HCT116 (cell line): Measurements from ENCODE around the gene GUCA2A. TPM values are rescaled to one million over a fixed set of nuclear protein-coding genes. Genes with fewer than 3 reads are reported as not detected.

Experiments used
- ATAC-seq: fragments of 200-7000 bp; cut with Tn5 transposase; 2 replicates; pipeline ENCODE4 v1.9.1; 2020; ENCODE audit warnings: mild to moderate bottlenecking, moderate library complexity
- BruUV-seq: library from RNA; stranded (reverse); fragments of 400-500 nt; replicated peaks from 2 replicates; lab custom pipeline; 2021; lab: Mats Ljungman, UMichigan
- CTCF ChIA-PET: fragments of 300-600 bp; sonication (Branson Sonifier 250); formaldehyde crosslinking; loops from one replicate; lab custom pipeline; 2021; ENCODE audit warnings: antibody characterized with exemption; lab: Charles Lee
- POLR2A ChIA-PET: fragments of 300-600, 350-600 bp; sonication (Branson Sonifier 250); formaldehyde crosslinking; loops from one replicate; lab custom pipeline; 2021; ENCODE audit warnings: antibody characterized with exemption; lab: Charles Lee
- RAD21 ChIA-PET, 2 experiments: fragments of 300-600 bp; sonication (Branson Sonifier 250); formaldehyde crosslinking; loops; one replicate each; lab custom pipeline; 2023; ENCODE audit warnings: low total read pairs in 2 of 2; ENCODE audit not compliant: uncharacterized antibody in 2 of 2, unreplicated experiment in 2 of 2, low non-redundant PET in 1 of 2; lab: Charles Lee
- DNase-seq: peaks from one replicate; pipeline ENCODE4 v3.0.0-alpha.2; 2010; ENCODE audit warnings: low read depth, low spot score
- H2AFZ ChIP-seq: fragments of 200-600 bp; shearing (Covaris generic), sonication (generic); 2 replicates; pipeline ENCODE4 v1.6.1; 2017; ENCODE audit warnings: low read depth, mixed run types, mixed read lengths, antibody characterized with exemption, low read length; ENCODE audit not compliant: poor library complexity, severe bottlenecking
- H3K27ac ChIP-seq: 2 replicates; pipeline ENCODE4 v1.5.1; 2012; ENCODE audit warnings: low read depth, low read length
- H3K27me3 ChIP-seq: fragments of 200-600 bp; sonication (generic); 2 replicates; pipeline ENCODE4 v1.6.1; 2016; ENCODE audit warnings: mixed run types, low read length, mixed read lengths; ENCODE audit not compliant: insufficient read depth
- H3K36me3 ChIP-seq, 2 experiments: fragments of 200-500 bp in 1 of 2; fragments of 200-600 bp in 1 of 2; sonication (Bioruptor generic) in 1 of 2; sonication (generic) in 1 of 2; 2 replicates each; pipeline versions ENCODE4 v1.5.1 to v1.6.1; 2014 to 2016; ENCODE audit warnings: low read length in 2 of 2, inconsistent platforms in 1 of 2, mixed read lengths in 1 of 2, mixed run types in 1 of 2; ENCODE audit not compliant: insufficient read depth in 2 of 2, control insufficient read depth in 1 of 2
- H3K4me1 ChIP-seq, 2 experiments: fragments of 200-600 bp in 1 of 2; sonication (generic) in 1 of 2; 2 replicates each; pipeline versions ENCODE4 v1.5.1 to v1.6.1; 2012 to 2017; ENCODE audit warnings: low read length in 2 of 2, inconsistent platforms in 1 of 2, mild to moderate bottlenecking in 1 of 2, mixed read lengths in 1 of 2, mixed run types in 1 of 2, moderate library complexity in 1 of 2; ENCODE audit not compliant: insufficient read depth in 2 of 2, control insufficient read depth in 1 of 2
- H3K4me2 ChIP-seq: fragments of 200-600 bp; sonication (generic); 2 replicates; pipeline ENCODE4 v1.6.1; 2017; ENCODE audit warnings: mixed run types, low read length, mixed read lengths
- H3K4me3 ChIP-seq, 2 experiments: fragments of 200-600 bp in 1 of 2; sonication (generic) in 1 of 2; replicated peaks in 1 of 2; 2 replicates each; pipeline ENCODE4 v1.5.1; 2011 to 2016; ENCODE audit warnings: low read length in 2 of 2, control low read depth in 1 of 2, low read depth in 1 of 2, mild to moderate bottlenecking in 1 of 2, mixed read lengths in 1 of 2, mixed run types in 1 of 2
- H3K79me2 ChIP-seq: fragments of 200-600 bp; sonication (generic); 2 replicates; pipeline ENCODE4 v1.6.1; 2017; ENCODE audit warnings: mild to moderate bottlenecking, mixed run types, low read length, moderate library complexity, mixed read lengths; ENCODE audit not compliant: insufficient read depth
- H3K9ac ChIP-seq: fragments of 200-600 bp; sonication (generic); 2 replicates; pipeline ENCODE4 v1.6.1; 2016; ENCODE audit warnings: low read length, mixed read lengths
- H3K9me2 ChIP-seq: fragments of 200-600 bp; sonication (generic), shearing (Covaris generic); 2 replicates; pipeline ENCODE4 v1.6.1; 2017; ENCODE audit warnings: mixed run types, mild to moderate bottlenecking, moderate library complexity; ENCODE audit not compliant: insufficient read depth
- H3K9me3 ChIP-seq, 2 experiments: fragments of 200-500 bp in 1 of 2; fragments of 200-600 bp in 1 of 2; sonication (Bioruptor generic) in 1 of 2; sonication (generic) in 1 of 2; 2 replicates each; pipeline ENCODE4 v1.6.1; 2014 to 2017; ENCODE audit warnings: low read length in 2 of 2, mixed read lengths in 2 of 2, inconsistent platforms in 1 of 2, low read depth in 1 of 2, mild to moderate bottlenecking in 1 of 2, mixed run types in 1 of 2, moderate library complexity in 1 of 2; ENCODE audit not compliant: control insufficient read depth in 1 of 2, insufficient read depth in 1 of 2
- H4K20me1 ChIP-seq: fragments of 200-600 bp; sonication (generic), shearing (Covaris generic); 2 replicates; pipeline ENCODE4 v1.6.1; 2017; ENCODE audit warnings: mixed run types, mild to moderate bottlenecking, moderate library complexity; ENCODE audit not compliant: insufficient read depth
- CBX3 ChIP-seq: IDR thresholded peaks from 2 replicates; pipeline ENCODE4 v1.6.1; 2012; ENCODE audit warnings: low read depth
- FOSL1 ChIP-seq: IDR thresholded peaks from 2 replicates; pipeline ENCODE4 v1.6.1; 2012; ENCODE audit warnings: low read depth
- POLR2A ChIP-seq: IDR thresholded peaks from 2 replicates; pipeline ENCODE4 v1.7.0; 2011; ENCODE audit warnings: borderline replicate concordance; ENCODE audit not compliant: insufficient read depth, insufficient read length; ENCODE audit errors: extremely low read depth
- SP1 ChIP-seq: IDR thresholded peaks from 2 replicates; pipeline ENCODE4 v1.6.1; 2012; ENCODE audit warnings: low read depth
- YY1 ChIP-seq: IDR thresholded peaks from 2 replicates; pipeline ENCODE4 v1.6.1; 2011; ENCODE audit warnings: low read length, low read depth, moderate library complexity, mild to moderate bottlenecking; ENCODE audit not compliant: insufficient replicate concordance; ENCODE audit errors: extremely low read depth
- ZFX ChIP-seq: fragments of 450-650 bp; IDR thresholded peaks from 2 replicates; pipeline ENCODE4 v1.6.1; 2017
- ZNF274 ChIP-seq: fragments of 200-500 bp; sonication (Bioruptor generic); IDR thresholded peaks from 2 replicates; pipeline ENCODE4 v1.6.1; 2014; ENCODE audit warnings: mild to moderate bottlenecking, low read depth, low read length, inconsistent platforms
- intact Hi-C: fragments of 100-400 bp; cut with micrococcal nuclease; formaldehyde crosslinking; loops from 2 replicates; pipeline ENCODE4 v1.10.0; 2022
- total RNA-seq: library from RNA; stranded (reverse); gene quantifications from one replicate; pipeline ENCODE4 v1.2.1, GENCODE V29; 2021; ENCODE audit not compliant: unreplicated experiment
- TF ChIP-seq, protein P1 (sequence below): IDR thresholded peaks from 2 replicates; pipeline ENCODE4 v1.6.1; 2012
- TF ChIP-seq, protein P2 (sequence below): IDR thresholded peaks from 2 replicates; pipeline ENCODE4 v1.6.1; 2012
- TF ChIP-seq, protein P3 (sequence below): IDR thresholded peaks from 2 replicates; pipeline ENCODE4 v1.6.1; 2011; ENCODE audit warnings: mild to moderate bottlenecking, low read length, moderate library complexity; ENCODE audit not compliant: insufficient replicate concordance; ENCODE audit errors: extremely low read depth

GUCA2A gene
- total RNA-seq, 1 experiment from 2014 or later: not detected

DNA sequence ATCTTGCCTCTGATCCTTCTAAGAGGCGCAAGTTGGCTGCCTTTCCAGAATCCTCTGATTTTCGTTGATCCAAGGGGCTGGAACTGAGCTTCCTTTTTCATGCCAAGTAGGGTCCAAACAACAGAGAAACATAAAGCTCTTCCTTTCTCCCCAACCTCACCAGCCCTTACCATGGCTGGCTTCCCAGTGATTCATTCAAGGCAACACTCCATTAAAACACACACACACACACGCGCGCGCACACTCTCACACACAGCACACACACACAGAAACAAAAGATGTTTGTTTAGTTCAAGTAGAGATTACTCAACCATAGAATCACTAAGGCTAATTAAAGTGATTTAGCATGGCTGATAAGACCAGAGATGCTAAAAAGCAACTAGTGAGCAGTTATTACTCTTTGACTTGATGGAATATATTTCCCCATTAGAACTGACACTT, 13.0 kb upstream of the GUCA2A start:
- no TSS peak for BruUV-seq
- intact Hi-C loops: loop anchor here (10.0 kb wide), 2 partner anchors 557 to 913 kb away; no protein-coding TSS in a partner anchor
- no peaks in the 10 kb centered on the region for H3K79me2 ChIP-seq
- H3K9me2 ChIP-seq: no peaks in the 10 kb centered on the region
- ChIA-PET POLR2A (no interaction called here), CTCF (no interaction called here), RAD21 (no interaction called here)
- DNase-seq (no peak), ATAC-seq (no peak)
- H3K4me2 ChIP-seq: no peak overlapping the region
- 0 out of 2 replicates have a peak, but pooled peaks cover 5% of the 10 kb centered on the region for H4K20me1 ChIP-seq
- H2AFZ ChIP-seq: no peak overlapping the region
- H3K4me3 ChIP-seq: no peak overlapping the region
- no peak overlapping the region for H3K9ac ChIP-seq
- no peak overlapping the region for H3K27ac ChIP-seq
- no peaks in the 10 kb centered on the region for H3K9me3 ChIP-seq
- peaks cover 0 to 12% of the 10 kb centered on the region in 2 experiments for H3K4me1 ChIP-seq
- TF ChIP-seq POLR2A (no peak), FOSL1 (no peak), YY1 (no peak), CBX3 (no peak), ZNF274 (no peak), SP1 (no peak), ZFX (no peak)
- TF ChIP-seq, protein P1, sequence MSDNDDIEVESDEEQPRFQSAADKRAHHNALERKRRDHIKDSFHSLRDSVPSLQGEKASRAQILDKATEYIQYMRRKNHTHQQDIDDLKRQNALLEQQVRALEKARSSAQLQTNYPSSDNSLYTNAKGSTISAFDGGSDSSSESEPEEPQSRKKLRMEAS: no peak
- TF ChIP-seq, protein P2, sequence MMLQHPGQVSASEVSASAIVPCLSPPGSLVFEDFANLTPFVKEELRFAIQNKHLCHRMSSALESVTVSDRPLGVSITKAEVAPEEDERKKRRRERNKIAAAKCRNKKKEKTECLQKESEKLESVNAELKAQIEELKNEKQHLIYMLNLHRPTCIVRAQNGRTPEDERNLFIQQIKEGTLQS: no peak
- TF ChIP-seq, protein P3, sequence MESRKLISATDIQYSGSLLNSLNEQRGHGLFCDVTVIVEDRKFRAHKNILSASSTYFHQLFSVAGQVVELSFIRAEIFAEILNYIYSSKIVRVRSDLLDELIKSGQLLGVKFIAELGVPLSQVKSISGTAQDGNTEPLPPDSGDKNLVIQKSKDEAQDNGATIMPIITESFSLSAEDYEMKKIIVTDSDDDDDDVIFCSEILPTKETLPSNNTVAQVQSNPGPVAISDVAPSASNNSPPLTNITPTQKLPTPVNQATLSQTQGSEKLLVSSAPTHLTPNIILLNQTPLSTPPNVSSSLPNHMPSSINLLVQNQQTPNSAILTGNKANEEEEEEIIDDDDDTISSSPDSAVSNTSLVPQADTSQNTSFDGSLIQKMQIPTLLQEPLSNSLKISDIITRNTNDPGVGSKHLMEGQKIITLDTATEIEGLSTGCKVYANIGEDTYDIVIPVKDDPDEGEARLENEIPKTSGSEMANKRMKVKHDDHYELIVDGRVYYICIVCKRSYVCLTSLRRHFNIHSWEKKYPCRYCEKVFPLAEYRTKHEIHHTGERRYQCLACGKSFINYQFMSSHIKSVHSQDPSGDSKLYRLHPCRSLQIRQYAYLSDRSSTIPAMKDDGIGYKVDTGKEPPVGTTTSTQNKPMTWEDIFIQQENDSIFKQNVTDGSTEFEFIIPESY: no peak
- H3K27me3 ChIP-seq: no peaks in the 10 kb centered on the region
- peaks cover 0 to 10% of the 10 kb centered on the region in 2 experiments; a peak in 1 of 4 replicates for H3K36me3 ChIP-seq
